WTC11 (cell line): Measurements from ENCODE around the gene MYMK. TPM values are rescaled to one million over a fixed set of nuclear protein-coding genes. Genes with fewer than 3 reads are reported as not detected.

Experiments
- ATAC-seq: fragments of 200-7000 bp; cut with Tn5 transposase; 2 replicates; pipeline ENCODE4 v1.10.0; 2021; ENCODE audit warnings: mild to moderate bottlenecking, moderate library complexity
- CTCF ChIA-PET: fragments of 300-600 bp; sonication (Branson Sonifier 250); formaldehyde crosslinking; loops from one replicate; lab custom pipeline; 2021; ENCODE audit warnings: antibody characterized with exemption; lab: Charles Lee
- POLR2A ChIA-PET: fragments of 350-600 bp; sonication (Branson Sonifier 250); formaldehyde crosslinking; loops from one replicate; lab custom pipeline; 2021; ENCODE audit warnings: antibody characterized with exemption; lab: Charles Lee
- DNase-seq: peaks from one replicate; pipeline ENCODE4 v3.0.0; 2021; ENCODE audit warnings: low spot score
- H3K27ac Mint-ChIP-seq: 2 replicates; pipeline ENCODE4 v1.8.0; 2021; ENCODE audit warnings: mixed read lengths
- H3K27me3 Mint-ChIP-seq: 2 replicates; pipeline ENCODE4 v1.8.0; 2021; ENCODE audit warnings: low read depth, mild to moderate bottlenecking, moderate library complexity, mixed read lengths
- H3K36me3 Mint-ChIP-seq: 2 replicates; pipeline ENCODE4 v1.8.0; 2021; ENCODE audit warnings: mixed read lengths
- H3K4me1 Mint-ChIP-seq: 2 replicates; pipeline ENCODE4 v1.8.0; 2022; ENCODE audit warnings: mixed read lengths
- H3K4me3 Mint-ChIP-seq: 2 replicates; pipeline ENCODE4 v1.8.0; 2021; ENCODE audit warnings: mild to moderate bottlenecking, moderate library complexity, mixed read lengths
- H3K9me3 Mint-ChIP-seq: 2 replicates; pipeline ENCODE4 v1.8.0; 2021; ENCODE audit warnings: mixed read lengths
- ATF1 ChIP-seq: sonication (generic); formaldehyde crosslinking; IDR thresholded peaks from 2 replicates; pipeline ENCODE4 v1.8.1; 2023; ENCODE audit warnings: mild to moderate bottlenecking, moderate library complexity, missing genetic modification reagents
- FOXK1 ChIP-seq: sonication (generic); formaldehyde crosslinking; IDR thresholded peaks from 2 replicates; pipeline ENCODE4 v1.8.0; 2022; ENCODE audit warnings: mild to moderate bottlenecking, moderate library complexity, missing genetic modification reagents
- GABPB1 ChIP-seq: sonication (generic); formaldehyde crosslinking; IDR thresholded peaks from 2 replicates; pipeline ENCODE4 v1.8.1; 2023; ENCODE audit warnings: mild to moderate bottlenecking, missing genetic modification reagents
- JUN ChIP-seq: sonication (generic); formaldehyde crosslinking; IDR thresholded peaks from 2 replicates; pipeline ENCODE4 v1.8.0; 2023; ENCODE audit warnings: mild to moderate bottlenecking, missing genetic modification reagents
- KAT7 ChIP-seq: sonication (generic); formaldehyde crosslinking; IDR thresholded peaks from 2 replicates; pipeline ENCODE4 v1.8.1; 2023; ENCODE audit warnings: missing genetic modification reagents, mild to moderate bottlenecking, borderline replicate concordance
- RELA ChIP-seq: sonication (generic); formaldehyde crosslinking; IDR thresholded peaks from 2 replicates; pipeline ENCODE4 v1.8.1; 2022; ENCODE audit warnings: missing genetic modification reagents, mild to moderate bottlenecking, borderline replicate concordance
- TCF7 ChIP-seq: sonication (generic); formaldehyde crosslinking; IDR thresholded peaks from 2 replicates; pipeline ENCODE4 v1.8.0; 2022; ENCODE audit warnings: mild to moderate bottlenecking, low read depth, missing genetic modification reagents, moderate library complexity
- TEAD1 ChIP-seq: sonication (generic); formaldehyde crosslinking; IDR thresholded peaks from 2 replicates; pipeline ENCODE4 v1.8.0; 2022; ENCODE audit warnings: mild to moderate bottlenecking, missing genetic modification reagents
- ZNF232 ChIP-seq: sonication (generic); formaldehyde crosslinking; IDR thresholded peaks from 2 replicates; pipeline ENCODE4 v1.8.0; 2022; ENCODE audit warnings: mild to moderate bottlenecking, missing genetic modification reagents
- ZNF263 ChIP-seq: sonication (generic); formaldehyde crosslinking; IDR thresholded peaks from 2 replicates; pipeline ENCODE4 v1.8.1; 2022; ENCODE audit warnings: low read depth, mild to moderate bottlenecking, moderate library complexity, missing genetic modification reagents
- ZNF317 ChIP-seq: sonication (generic); formaldehyde crosslinking; IDR thresholded peaks from 2 replicates; pipeline ENCODE4 v1.8.1; 2023; ENCODE audit warnings: low read depth, mild to moderate bottlenecking, moderate library complexity, missing genetic modification reagents, borderline replicate concordance
- total RNA-seq: library from RNA; stranded (reverse); gene quantifications from 3 replicates; pipeline ENCODE4 v1.2.3, GENCODE V29; 2021
- TF ChIP-seq, protein P1 (sequence below): sonication (generic); formaldehyde crosslinking; conservative IDR thresholded peaks from 2 replicates; pipeline ENCODE4 v1.8.1; 2023; ENCODE audit warnings: mild to moderate bottlenecking, low read depth, missing genetic modification reagents, moderate library complexity
- TF ChIP-seq, protein P2 (sequence below): sonication (generic); formaldehyde crosslinking; IDR thresholded peaks from 2 replicates; pipeline ENCODE4 v1.8.1; 2023; ENCODE audit warnings: mild to moderate bottlenecking, missing genetic modification reagents
- TF ChIP-seq, protein P3 (sequence below): sonication (generic); formaldehyde crosslinking; IDR thresholded peaks from 2 replicates; pipeline ENCODE4 v1.8.0; 2023; ENCODE audit warnings: mild to moderate bottlenecking, missing genetic modification reagents
- TF ChIP-seq, protein P4 (sequence below): fragments of 250-450 bp; sonication (Bioruptor Pico); conservative IDR thresholded peaks from 2 replicates; pipeline ENCODE4 v1.9.0; 2021; ENCODE audit warnings: mild to moderate bottlenecking
- TF ChIP-seq, protein P5 (sequence below): sonication (generic); formaldehyde crosslinking; IDR thresholded peaks from 2 replicates; pipeline ENCODE4 v1.8.1; 2023; ENCODE audit warnings: mild to moderate bottlenecking, missing genetic modification reagents, moderate library complexity
- TF ChIP-seq, protein P6 (sequence below): fragments of 250-450 bp; sonication (Bioruptor Pico); IDR thresholded peaks from 2 replicates; pipeline ENCODE4 v1.9.0; 2021; ENCODE audit warnings: mild to moderate bottlenecking, borderline replicate concordance
- TF ChIP-seq, protein P7 (sequence below): sonication (generic); formaldehyde crosslinking; IDR thresholded peaks from 2 replicates; pipeline ENCODE4 v1.8.1; 2022; ENCODE audit warnings: low read depth, missing genetic modification reagents, borderline replicate concordance

MYMK gene
- total RNA-seq, 1 experiment from 2014 or later, result not detected

DNA sequence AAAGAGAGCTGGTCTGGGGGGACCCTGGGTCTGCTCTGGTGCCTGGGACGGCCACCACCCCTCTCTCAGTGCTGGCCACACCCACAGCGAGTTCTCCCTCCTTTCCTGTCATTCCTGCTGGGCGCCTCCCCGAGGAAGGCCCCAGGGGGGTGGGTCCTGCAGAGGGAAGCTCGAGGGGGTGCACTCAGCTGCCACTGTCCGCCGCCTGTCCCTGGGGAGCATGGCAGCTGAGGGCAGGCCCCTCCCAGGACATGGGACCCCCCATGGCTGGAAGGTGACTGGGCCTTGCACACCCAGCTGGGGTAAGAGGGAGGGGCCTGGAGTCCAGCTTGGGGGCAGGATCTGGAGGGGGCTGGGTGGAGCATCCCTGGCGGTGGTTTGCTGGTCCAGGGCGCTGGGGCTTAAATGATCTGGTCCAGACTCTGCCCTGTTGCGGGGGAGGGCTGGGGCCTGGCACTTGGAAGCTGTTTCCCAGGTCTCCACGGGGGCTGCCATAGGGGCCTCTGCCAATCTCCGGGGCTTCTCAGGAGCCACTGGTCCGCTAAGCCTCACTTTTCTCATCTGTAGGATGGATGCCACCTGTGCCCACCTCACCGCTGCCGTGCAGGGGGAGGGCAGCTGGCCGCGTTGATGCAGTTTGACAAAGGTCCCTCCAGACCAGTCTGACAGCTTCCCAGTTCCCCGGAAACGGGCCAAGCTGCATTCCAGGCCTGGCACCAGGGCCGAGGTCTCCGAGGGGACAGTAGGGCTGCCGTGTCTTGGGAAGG is 39.9 kb downstream of the MYMK start (continued):
- TF ChIP-seq, protein P1, sequence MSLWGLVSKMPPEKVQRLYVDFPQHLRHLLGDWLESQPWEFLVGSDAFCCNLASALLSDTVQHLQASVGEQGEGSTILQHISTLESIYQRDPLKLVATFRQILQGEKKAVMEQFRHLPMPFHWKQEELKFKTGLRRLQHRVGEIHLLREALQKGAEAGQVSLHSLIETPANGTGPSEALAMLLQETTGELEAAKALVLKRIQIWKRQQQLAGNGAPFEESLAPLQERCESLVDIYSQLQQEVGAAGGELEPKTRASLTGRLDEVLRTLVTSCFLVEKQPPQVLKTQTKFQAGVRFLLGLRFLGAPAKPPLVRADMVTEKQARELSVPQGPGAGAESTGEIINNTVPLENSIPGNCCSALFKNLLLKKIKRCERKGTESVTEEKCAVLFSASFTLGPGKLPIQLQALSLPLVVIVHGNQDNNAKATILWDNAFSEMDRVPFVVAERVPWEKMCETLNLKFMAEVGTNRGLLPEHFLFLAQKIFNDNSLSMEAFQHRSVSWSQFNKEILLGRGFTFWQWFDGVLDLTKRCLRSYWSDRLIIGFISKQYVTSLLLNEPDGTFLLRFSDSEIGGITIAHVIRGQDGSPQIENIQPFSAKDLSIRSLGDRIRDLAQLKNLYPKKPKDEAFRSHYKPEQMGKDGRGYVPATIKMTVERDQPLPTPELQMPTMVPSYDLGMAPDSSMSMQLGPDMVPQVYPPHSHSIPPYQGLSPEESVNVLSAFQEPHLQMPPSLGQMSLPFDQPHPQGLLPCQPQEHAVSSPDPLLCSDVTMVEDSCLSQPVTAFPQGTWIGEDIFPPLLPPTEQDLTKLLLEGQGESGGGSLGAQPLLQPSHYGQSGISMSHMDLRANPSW (CRISPR knock-in tag), result no peak
- TF ChIP-seq FOXK1, result no peak
- no peak for TF ChIP-seq JUN
- no peak for TF ChIP-seq TCF7 (CRISPR knock-in tag)
- no peak for TF ChIP-seq GABPB1 (CRISPR knock-in tag)
- TF ChIP-seq, protein P2, sequence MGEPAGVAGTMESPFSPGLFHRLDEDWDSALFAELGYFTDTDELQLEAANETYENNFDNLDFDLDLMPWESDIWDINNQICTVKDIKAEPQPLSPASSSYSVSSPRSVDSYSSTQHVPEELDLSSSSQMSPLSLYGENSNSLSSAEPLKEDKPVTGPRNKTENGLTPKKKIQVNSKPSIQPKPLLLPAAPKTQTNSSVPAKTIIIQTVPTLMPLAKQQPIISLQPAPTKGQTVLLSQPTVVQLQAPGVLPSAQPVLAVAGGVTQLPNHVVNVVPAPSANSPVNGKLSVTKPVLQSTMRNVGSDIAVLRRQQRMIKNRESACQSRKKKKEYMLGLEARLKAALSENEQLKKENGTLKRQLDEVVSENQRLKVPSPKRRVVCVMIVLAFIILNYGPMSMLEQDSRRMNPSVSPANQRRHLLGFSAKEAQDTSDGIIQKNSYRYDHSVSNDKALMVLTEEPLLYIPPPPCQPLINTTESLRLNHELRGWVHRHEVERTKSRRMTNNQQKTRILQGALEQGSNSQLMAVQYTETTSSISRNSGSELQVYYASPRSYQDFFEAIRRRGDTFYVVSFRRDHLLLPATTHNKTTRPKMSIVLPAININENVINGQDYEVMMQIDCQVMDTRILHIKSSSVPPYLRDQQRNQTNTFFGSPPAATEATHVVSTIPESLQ (CRISPR knock-in tag), result no peak
- TF ChIP-seq ZNF232 (CRISPR knock-in tag), result no peak
- TF ChIP-seq ZNF317, result no peak

DNA sequence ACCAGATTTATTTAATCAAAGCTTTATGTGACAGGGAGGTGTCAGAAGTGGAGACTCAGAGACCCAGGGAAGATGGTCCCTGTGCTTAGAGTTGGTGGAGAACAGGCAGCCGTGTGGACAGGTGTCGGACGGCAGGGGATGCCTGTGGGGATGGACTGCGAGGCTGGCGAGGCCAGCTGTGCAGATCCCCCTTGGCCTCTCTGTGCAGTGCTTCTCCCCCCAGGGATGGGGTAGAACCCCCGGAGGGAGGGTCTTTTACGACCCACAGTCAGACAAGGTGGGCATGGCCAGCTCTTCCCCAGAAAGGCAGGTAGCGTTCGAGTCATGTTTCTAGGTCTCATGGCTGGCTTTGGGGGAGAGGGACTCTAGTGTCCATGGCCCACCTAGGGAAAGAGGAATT is 41.1 kb downstream of the MYMK start:
- H3K4me1 Mint-ChIP-seq, result peaks cover 7% of the 10 kb centered on the region
- H3K4me3 Mint-ChIP-seq, result no peak overlapping the region
- no peak overlapping the region for H3K27ac Mint-ChIP-seq
- no peaks in the 10 kb centered on the region for H3K9me3 Mint-ChIP-seq
- ChIA-PET CTCF (interaction anchor here (1.2 to 2.4 kb wide), 2 partner anchors 142 to 297 kb away, joined by 3 to 7 read pairs; no protein-coding TSS in a partner anchor), POLR2A (no interaction called here)
- DNase-seq (no peak), ATAC-seq (no peak)
- H3K27me3 Mint-ChIP-seq, result peaks cover 7% of the 10 kb centered on the region
- H3K36me3 Mint-ChIP-seq, result no peaks in the 10 kb centered on the region
- TF ChIP-seq, protein P3, sequence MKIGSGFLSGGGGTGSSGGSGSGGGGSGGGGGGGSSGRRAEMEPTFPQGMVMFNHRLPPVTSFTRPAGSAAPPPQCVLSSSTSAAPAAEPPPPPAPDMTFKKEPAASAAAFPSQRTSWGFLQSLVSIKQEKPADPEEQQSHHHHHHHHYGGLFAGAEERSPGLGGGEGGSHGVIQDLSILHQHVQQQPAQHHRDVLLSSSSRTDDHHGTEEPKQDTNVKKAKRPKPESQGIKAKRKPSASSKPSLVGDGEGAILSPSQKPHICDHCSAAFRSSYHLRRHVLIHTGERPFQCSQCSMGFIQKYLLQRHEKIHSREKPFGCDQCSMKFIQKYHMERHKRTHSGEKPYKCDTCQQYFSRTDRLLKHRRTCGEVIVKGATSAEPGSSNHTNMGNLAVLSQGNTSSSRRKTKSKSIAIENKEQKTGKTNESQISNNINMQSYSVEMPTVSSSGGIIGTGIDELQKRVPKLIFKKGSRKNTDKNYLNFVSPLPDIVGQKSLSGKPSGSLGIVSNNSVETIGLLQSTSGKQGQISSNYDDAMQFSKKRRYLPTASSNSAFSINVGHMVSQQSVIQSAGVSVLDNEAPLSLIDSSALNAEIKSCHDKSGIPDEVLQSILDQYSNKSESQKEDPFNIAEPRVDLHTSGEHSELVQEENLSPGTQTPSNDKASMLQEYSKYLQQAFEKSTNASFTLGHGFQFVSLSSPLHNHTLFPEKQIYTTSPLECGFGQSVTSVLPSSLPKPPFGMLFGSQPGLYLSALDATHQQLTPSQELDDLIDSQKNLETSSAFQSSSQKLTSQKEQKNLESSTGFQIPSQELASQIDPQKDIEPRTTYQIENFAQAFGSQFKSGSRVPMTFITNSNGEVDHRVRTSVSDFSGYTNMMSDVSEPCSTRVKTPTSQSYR (CRISPR knock-in tag), result no peak
- TF ChIP-seq, protein P4, sequence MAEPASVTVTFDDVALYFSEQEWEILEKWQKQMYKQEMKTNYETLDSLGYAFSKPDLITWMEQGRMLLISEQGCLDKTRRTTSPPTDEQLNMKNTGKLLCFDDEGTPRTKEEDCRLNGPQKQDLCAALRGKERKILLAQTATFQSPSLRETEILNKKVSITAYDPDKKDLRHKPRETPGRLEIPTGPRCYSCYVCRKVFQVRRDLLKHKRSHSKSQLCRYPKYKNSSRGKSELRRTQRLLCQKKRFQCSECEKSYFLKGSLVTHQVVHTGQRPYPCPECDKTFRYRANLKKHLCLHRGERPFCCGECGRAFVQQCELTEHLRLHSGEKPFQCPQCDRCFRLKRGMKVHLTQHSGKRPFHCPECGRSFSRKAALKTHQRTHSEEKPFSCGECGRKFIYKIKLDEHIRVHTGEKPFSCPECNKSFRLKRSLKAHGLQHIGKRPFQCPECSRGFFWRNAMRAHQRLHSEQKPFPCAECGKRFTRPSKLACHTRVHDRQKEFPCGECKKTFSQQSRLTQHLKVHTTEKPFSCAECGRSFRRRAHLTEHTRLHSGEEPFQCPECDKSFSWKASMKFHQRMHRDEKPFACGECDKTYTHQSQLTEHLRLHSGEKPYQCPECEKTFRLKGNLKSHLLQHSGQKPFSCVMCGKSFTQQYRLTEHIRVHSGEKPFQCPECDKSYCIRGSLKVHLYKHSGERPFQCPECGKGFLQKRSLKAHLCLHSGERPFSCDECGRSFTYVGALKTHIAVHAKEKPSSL (CRISPR knock-in tag), result no peak
- no peak for TF ChIP-seq ATF1 (CRISPR knock-in tag)
- TF ChIP-seq, protein P5, sequence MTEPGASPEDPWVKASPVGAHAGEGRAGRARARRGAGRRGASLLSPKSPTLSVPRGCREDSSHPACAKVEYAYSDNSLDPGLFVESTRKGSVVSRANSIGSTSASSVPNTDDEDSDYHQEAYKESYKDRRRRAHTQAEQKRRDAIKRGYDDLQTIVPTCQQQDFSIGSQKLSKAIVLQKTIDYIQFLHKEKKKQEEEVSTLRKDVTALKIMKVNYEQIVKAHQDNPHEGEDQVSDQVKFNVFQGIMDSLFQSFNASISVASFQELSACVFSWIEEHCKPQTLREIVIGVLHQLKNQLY (CRISPR knock-in tag), result no peak
- no peak for TF ChIP-seq KAT7 (CRISPR knock-in tag)
- no peak for TF ChIP-seq ZNF263 (CRISPR knock-in tag)
- TF ChIP-seq, protein P6, sequence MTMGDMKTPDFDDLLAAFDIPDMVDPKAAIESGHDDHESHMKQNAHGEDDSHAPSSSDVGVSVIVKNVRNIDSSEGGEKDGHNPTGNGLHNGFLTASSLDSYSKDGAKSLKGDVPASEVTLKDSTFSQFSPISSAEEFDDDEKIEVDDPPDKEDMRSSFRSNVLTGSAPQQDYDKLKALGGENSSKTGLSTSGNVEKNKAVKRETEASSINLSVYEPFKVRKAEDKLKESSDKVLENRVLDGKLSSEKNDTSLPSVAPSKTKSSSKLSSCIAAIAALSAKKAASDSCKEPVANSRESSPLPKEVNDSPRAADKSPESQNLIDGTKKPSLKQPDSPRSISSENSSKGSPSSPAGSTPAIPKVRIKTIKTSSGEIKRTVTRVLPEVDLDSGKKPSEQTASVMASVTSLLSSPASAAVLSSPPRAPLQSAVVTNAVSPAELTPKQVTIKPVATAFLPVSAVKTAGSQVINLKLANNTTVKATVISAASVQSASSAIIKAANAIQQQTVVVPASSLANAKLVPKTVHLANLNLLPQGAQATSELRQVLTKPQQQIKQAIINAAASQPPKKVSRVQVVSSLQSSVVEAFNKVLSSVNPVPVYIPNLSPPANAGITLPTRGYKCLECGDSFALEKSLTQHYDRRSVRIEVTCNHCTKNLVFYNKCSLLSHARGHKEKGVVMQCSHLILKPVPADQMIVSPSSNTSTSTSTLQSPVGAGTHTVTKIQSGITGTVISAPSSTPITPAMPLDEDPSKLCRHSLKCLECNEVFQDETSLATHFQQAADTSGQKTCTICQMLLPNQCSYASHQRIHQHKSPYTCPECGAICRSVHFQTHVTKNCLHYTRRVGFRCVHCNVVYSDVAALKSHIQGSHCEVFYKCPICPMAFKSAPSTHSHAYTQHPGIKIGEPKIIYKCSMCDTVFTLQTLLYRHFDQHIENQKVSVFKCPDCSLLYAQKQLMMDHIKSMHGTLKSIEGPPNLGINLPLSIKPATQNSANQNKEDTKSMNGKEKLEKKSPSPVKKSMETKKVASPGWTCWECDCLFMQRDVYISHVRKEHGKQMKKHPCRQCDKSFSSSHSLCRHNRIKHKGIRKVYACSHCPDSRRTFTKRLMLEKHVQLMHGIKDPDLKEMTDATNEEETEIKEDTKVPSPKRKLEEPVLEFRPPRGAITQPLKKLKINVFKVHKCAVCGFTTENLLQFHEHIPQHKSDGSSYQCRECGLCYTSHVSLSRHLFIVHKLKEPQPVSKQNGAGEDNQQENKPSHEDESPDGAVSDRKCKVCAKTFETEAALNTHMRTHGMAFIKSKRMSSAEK, result no peak
- TF ChIP-seq TEAD1 (CRISPR knock-in tag), result no peak
- TF ChIP-seq, protein P7, sequence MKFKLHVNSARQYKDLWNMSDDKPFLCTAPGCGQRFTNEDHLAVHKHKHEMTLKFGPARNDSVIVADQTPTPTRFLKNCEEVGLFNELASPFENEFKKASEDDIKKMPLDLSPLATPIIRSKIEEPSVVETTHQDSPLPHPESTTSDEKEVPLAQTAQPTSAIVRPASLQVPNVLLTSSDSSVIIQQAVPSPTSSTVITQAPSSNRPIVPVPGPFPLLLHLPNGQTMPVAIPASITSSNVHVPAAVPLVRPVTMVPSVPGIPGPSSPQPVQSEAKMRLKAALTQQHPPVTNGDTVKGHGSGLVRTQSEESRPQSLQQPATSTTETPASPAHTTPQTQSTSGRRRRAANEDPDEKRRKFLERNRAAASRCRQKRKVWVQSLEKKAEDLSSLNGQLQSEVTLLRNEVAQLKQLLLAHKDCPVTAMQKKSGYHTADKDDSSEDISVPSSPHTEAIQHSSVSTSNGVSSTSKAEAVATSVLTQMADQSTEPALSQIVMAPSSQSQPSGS, result no peak
- TF ChIP-seq JUN, result no peak
- TF ChIP-seq FOXK1, result no peak
- no peak for TF ChIP-seq RELA (CRISPR knock-in tag)
